Fibroblast of lung (primary cell): ENCODE results near the gene STEAP2. TPM values are rescaled to one million over a fixed set of nuclear protein-coding genes. Genes with fewer than 3 reads are reported as not detected.
A peak's percentile ranks its signal among the peaks of the same experiment; 100 is the strongest.

ENCODE experiments used
- DNase-seq, 2 donors: peaks; one replicate each; pipeline versions ENCODE4 v3.0.0 to v3.0.0-alpha.2; 2010; ENCODE audit warnings: low read depth in 2 of 2
- H2AFZ ChIP-seq: 2 replicates; pipeline ENCODE4 v1.5.1; 2012; ENCODE audit warnings: low read length, control low read depth, inconsistent platforms
- H3K27ac ChIP-seq: 2 replicates; pipeline ENCODE4 v1.5.1; 2011; ENCODE audit warnings: low read length, control low read depth; ENCODE audit not compliant: insufficient read depth
- H3K27me3 ChIP-seq: 2 replicates; pipeline ENCODE4 v1.5.1; 2011; ENCODE audit warnings: mild to moderate bottlenecking, low read length; ENCODE audit not compliant: control insufficient read depth, insufficient read depth
- H3K36me3 ChIP-seq: 2 replicates; pipeline ENCODE4 v1.5.1; 2011; ENCODE audit warnings: low read length; ENCODE audit not compliant: control insufficient read depth, insufficient read depth
- H3K4me1 ChIP-seq: 2 replicates; pipeline ENCODE4 v1.5.1; 2011; ENCODE audit warnings: low read length; ENCODE audit not compliant: control insufficient read depth, insufficient read depth; ENCODE audit errors: extremely low read depth
- H3K4me2 ChIP-seq: 2 replicates; pipeline ENCODE4 v1.5.1; 2011; ENCODE audit warnings: low read length, control low read depth; ENCODE audit not compliant: insufficient read depth; ENCODE audit errors: extremely low read depth
- H3K4me3 ChIP-seq, 4 experiments: fragments of 200-600 bp in 1 of 4; sonication (generic) in 1 of 4; replicated peaks in 1 of 4; 2 replicates each; pipeline ENCODE4 v1.5.1; 2011 to 2016; ENCODE audit warnings: low read length in 4 of 4, low read depth in 3 of 4, mild to moderate bottlenecking in 3 of 4, control low read depth in 2 of 4, inconsistent platforms in 1 of 4, mixed read lengths in 1 of 4; ENCODE audit not compliant: insufficient read depth in 1 of 4; ENCODE audit errors: control extremely low read depth in 1 of 4
- H3K79me2 ChIP-seq: 2 replicates; pipeline ENCODE4 v1.5.1; 2012; ENCODE audit warnings: mild to moderate bottlenecking, low read length, inconsistent platforms; ENCODE audit not compliant: control insufficient read depth, insufficient read depth
- H3K9ac ChIP-seq: 2 replicates; pipeline ENCODE4 v1.5.1; 2011; ENCODE audit warnings: mild to moderate bottlenecking, low read length, control low read depth; ENCODE audit not compliant: insufficient read depth
- H3K9me3 ChIP-seq: 2 replicates; pipeline ENCODE4 v1.5.1; 2012; ENCODE audit warnings: low read depth, low read length; ENCODE audit not compliant: control insufficient read depth, insufficient read depth
- H4K20me1 ChIP-seq: 2 replicates; pipeline ENCODE4 v1.5.1; 2011; ENCODE audit warnings: low read length; ENCODE audit not compliant: control insufficient read depth, insufficient read depth; ENCODE audit errors: extremely low read depth
- EZH2 ChIP-seq: IDR thresholded peaks from 2 replicates; pipeline ENCODE4 v1.5.1; 2012; ENCODE audit warnings: low read length, control low read depth, mild to moderate bottlenecking; ENCODE audit errors: missing control alignments
- polyA plus RNA-seq, 2 donors: library from polyadenylated mRNA; depleted of rRNA in 1 of 2; stranded (reverse) in 1 of 2; unstranded in 1 of 2; fragments of >200 nt; gene quantifications; 2 replicates each; pipeline ENCODE4 v1.2.1, GENCODE V29; 2011 to 2012; ENCODE audit warnings: missing spikeins in 1 of 2
- total RNA-seq: library from RNA; depleted of rRNA; stranded (reverse); fragments of >200 nt; gene quantifications from 2 replicates; pipeline ENCODE4 v1.2.1, GENCODE V29; 2014
- TF ChIP-seq, protein P1 (sequence below), 2 donors: IDR thresholded peaks in 1 of 2; conservative IDR thresholded peaks in 1 of 2; 1 replicate in 1 of 2; 2 replicates in 1 of 2; pipeline ENCODE4 v1.5.1; 2011 to 2012; ENCODE audit warnings: low read length in 2 of 2, control low read depth in 1 of 2, inconsistent platforms in 1 of 2, low read depth in 1 of 2, mild to moderate bottlenecking in 1 of 2

The STEAP2 gene
- total and polyA plus RNA-seq, 2 donors (not counting 1 experiment from before 2014, with no cell fraction given), result 16.5 to 26.3 TPM

DNA sequence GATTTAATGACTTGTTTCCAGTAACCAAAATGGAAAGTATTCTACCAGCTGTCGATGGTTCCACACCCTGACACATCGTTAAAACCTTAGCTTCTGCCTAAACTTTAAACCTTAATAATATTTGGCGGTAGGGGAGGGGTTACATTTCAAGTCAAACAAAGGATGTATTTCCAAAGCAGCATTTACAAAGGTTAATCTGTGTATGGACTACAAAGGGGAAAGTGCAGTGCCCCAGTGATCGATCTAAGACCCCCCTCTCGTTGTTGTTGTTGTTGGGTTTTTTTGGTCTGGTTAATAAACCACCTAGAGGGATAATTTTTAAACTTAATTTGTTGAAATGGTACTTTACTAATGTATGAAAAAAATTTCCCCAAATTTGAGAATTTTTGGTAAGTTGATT, 1.1 kb upstream of the STEAP2 start:
- Histone ChIP-seq H4K20me1 (no peaks in the 10 kb centered on the region), H3K27ac (no peak overlapping the region), H3K79me2 (no peaks in the 10 kb centered on the region), H3K4me3 (peak overlapping the region in 1 of 4 experiments; percentile 92), H3K36me3 (no peaks in the 10 kb centered on the region), H3K4me1 (peaks cover 2% of the 10 kb centered on the region), H3K9me3 (no peaks in the 10 kb centered on the region), H3K27me3 (no peaks in the 10 kb centered on the region), H3K9ac (no peak overlapping the region), H2AFZ (no peak overlapping the region), H3K4me2 (peak overlapping the region; percentile 87)
- TF ChIP-seq, protein P1, sequence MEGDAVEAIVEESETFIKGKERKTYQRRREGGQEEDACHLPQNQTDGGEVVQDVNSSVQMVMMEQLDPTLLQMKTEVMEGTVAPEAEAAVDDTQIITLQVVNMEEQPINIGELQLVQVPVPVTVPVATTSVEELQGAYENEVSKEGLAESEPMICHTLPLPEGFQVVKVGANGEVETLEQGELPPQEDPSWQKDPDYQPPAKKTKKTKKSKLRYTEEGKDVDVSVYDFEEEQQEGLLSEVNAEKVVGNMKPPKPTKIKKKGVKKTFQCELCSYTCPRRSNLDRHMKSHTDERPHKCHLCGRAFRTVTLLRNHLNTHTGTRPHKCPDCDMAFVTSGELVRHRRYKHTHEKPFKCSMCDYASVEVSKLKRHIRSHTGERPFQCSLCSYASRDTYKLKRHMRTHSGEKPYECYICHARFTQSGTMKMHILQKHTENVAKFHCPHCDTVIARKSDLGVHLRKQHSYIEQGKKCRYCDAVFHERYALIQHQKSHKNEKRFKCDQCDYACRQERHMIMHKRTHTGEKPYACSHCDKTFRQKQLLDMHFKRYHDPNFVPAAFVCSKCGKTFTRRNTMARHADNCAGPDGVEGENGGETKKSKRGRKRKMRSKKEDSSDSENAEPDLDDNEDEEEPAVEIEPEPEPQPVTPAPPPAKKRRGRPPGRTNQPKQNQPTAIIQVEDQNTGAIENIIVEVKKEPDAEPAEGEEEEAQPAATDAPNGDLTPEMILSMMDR (conservative IDR thresholded peaks at IDR 0.05 in 1 of 2, IDR thresholded peaks at IDR 0.05 in 1 of 2; ENCODE audit: low read depth in 1 of 2, low read length in 2 of 2), result no peak
- TF ChIP-seq EZH2, result no peak
- no peak for DNase-seq

DNA sequence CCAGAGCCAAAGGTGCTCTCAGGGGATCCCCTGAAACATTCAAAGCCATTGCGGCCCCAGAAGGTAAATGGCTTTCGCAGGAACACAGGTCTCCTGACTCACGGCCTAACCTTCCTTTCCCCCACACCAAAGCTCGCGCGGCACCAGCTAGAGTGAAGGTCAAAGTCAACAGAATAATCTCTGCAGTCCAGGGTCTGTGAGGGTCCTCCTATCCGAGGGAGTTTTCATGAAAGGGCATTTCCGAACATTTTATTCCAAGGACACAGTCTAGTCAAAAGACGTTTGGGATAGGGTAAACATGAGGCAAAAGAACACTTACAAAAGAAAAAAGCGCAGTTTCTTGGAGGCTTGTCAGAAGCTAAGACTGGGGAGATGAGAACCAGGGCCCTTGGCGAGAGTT, 559 bp upstream of the STEAP2 start:
- Histone ChIP-seq H3K4me3 (peak overlapping the region; percentile 53 to 92 (median 56)), H3K9ac (peak overlapping the region; percentile 33), H3K4me1 (peaks cover 2% of the 10 kb centered on the region), H2AFZ (peak overlapping the region; percentile 53), H3K4me2 (peak overlapping the region; percentile 87), H3K36me3 (no peaks in the 10 kb centered on the region), H3K79me2 (no peaks in the 10 kb centered on the region), H4K20me1 (no peaks in the 10 kb centered on the region), H3K9me3 (no peaks in the 10 kb centered on the region), H3K27me3 (no peaks in the 10 kb centered on the region), H3K27ac (peak overlapping the region; percentile 67)
- TF ChIP-seq EZH2, result no peak
- TF ChIP-seq, protein P1 (conservative IDR thresholded peaks at IDR 0.05 in 1 of 2, IDR thresholded peaks at IDR 0.05 in 1 of 2; ENCODE audit: low read depth in 1 of 2, low read length in 2 of 2), result no peak
- DNase-seq, result peak in 1 of 2 donors; percentile 17

DNA sequence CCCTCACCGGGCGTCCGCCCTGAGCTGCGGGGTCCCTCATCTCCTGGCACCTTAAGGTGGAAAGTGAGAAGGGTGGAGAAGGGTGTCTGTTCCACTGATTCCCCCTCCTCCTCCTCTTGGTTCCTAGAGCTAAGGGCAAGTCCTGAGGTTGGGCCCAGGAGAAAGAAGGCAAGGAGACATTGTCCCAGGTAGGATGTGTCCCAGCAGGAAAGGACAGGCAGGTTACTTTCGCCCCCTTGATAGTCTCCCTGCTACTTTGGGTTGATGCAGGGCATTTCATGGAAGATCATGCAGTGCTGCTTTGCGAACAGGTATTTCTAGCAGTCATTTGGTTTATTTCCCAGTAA, 582 bp downstream of the STEAP2 start:
- no peak for DNase-seq

More for the DNA sequence above, 582 bp downstream of the STEAP2 start:
- Histone ChIP-seq H3K27me3 (no peaks in the 10 kb centered on the region), H3K9me3 (no peaks in the 10 kb centered on the region), H3K79me2 (no peaks in the 10 kb centered on the region), H3K4me3 (peak overlapping the region; percentile 56 to 92 (median 68)), H2AFZ (peak overlapping the region; percentile 88), H3K36me3 (no peaks in the 10 kb centered on the region), H4K20me1 (no peaks in the 10 kb centered on the region), H3K4me1 (peaks cover 2% of the 10 kb centered on the region), H3K9ac (peak overlapping the region; percentile 70), H3K27ac (peak overlapping the region; percentile 46), H3K4me2 (peak overlapping the region; percentile 96)
- TF ChIP-seq, protein P1 (conservative IDR thresholded peaks at IDR 0.05 in 1 of 2, IDR thresholded peaks at IDR 0.05 in 1 of 2; ENCODE audit: low read depth in 1 of 2, low read length in 2 of 2), result no peak
- TF ChIP-seq EZH2, result no peak
